Caco-2 (cell line): ENCODE results near the gene ZRANB1. TPM values are rescaled to one million over a fixed set of nuclear protein-coding genes. Genes with fewer than 3 reads are reported as not detected.

ENCODE experiments used
- BruUV-seq: library from RNA; stranded (reverse); fragments of 400-500 nt; replicated peaks from 2 replicates; lab custom pipeline; 2021; lab: Mats Ljungman, UMichigan
- CTCF ChIA-PET: fragments of 300-600 bp; sonication (Branson Sonifier 250); formaldehyde crosslinking; loops from one replicate; lab custom pipeline; 2022; ENCODE audit warnings: antibody characterized with exemption; lab: Charles Lee
- POLR2A ChIA-PET: fragments of 300-600 bp; sonication (Branson Sonifier 250); formaldehyde crosslinking; loops from one replicate; lab custom pipeline; 2022; ENCODE audit warnings: antibody characterized with exemption; lab: Charles Lee
- DNase-seq, 2 experiments: peaks; one replicate each; pipeline versions ENCODE4 v3.0.0 to v3.0.0-alpha.2; 2020 to 2022
- H3K27me3 ChIP-seq: replicated peaks from 2 replicates; pipeline ENCODE4 v1.6.0; 2011; ENCODE audit warnings: low read length; ENCODE audit not compliant: control insufficient read depth, insufficient read depth
- H3K36me3 ChIP-seq: 2 replicates; pipeline ENCODE4 v1.5.1; 2011; ENCODE audit warnings: low read length; ENCODE audit not compliant: control insufficient read depth, insufficient read depth
- H3K4me1 ChIP-seq: fragments of 250-450 bp; sonication (Bioruptor Pico); 2 replicates; pipeline ENCODE4 v1.5.1; 2020; ENCODE audit warnings: mild to moderate bottlenecking
- H3K4me3 ChIP-seq: 2 replicates; pipeline ENCODE4 v1.5.1; 2011; ENCODE audit warnings: low read depth, mild to moderate bottlenecking, control low read depth, low read length
- H3K9me3 ChIP-seq: fragments of 250-450 bp; sonication (Bioruptor Pico); 2 replicates; pipeline ENCODE4 v1.5.1; 2020; ENCODE audit warnings: mild to moderate bottlenecking, moderate library complexity
- H3K27ac Mint-ChIP-seq: one replicate; pipeline ENCODE4 v1.8.0; 2022; ENCODE audit warnings: mixed read lengths; ENCODE audit not compliant: unreplicated experiment
- H3K27me3 Mint-ChIP-seq: one replicate; pipeline ENCODE4 v1.8.0; 2022; ENCODE audit warnings: mixed read lengths; ENCODE audit not compliant: insufficient read depth, unreplicated experiment
- H3K36me3 Mint-ChIP-seq: one replicate; pipeline ENCODE4 v1.8.0; 2022; ENCODE audit warnings: mild to moderate bottlenecking, mixed read lengths; ENCODE audit not compliant: insufficient read depth, unreplicated experiment
- H3K4me1 Mint-ChIP-seq: one replicate; pipeline ENCODE4 v1.8.0; 2022; ENCODE audit warnings: low read depth, mixed read lengths; ENCODE audit not compliant: unreplicated experiment
- H3K4me3 Mint-ChIP-seq: one replicate; pipeline ENCODE4 v1.8.0; 2022; ENCODE audit warnings: mild to moderate bottlenecking, moderate library complexity, mixed read lengths; ENCODE audit not compliant: unreplicated experiment
- H3K9me3 Mint-ChIP-seq: one replicate; pipeline ENCODE4 v1.8.0; 2022; ENCODE audit warnings: mixed read lengths; ENCODE audit not compliant: unreplicated experiment
- CTCF ChIP-seq, 2 experiments: fragments of 200-600 bp in 1 of 2; IDR thresholded peaks; 1 replicate in 1 of 2; 2 replicates in 1 of 2; pipeline versions ENCODE4 v1.5.1 to v1.8.0; 2011 to 2022; ENCODE audit warnings: antibody characterized with exemption in 1 of 2, control low read depth in 1 of 2, inconsistent platforms in 1 of 2, low read depth in 1 of 2, low read length in 1 of 2, mild to moderate bottlenecking in 1 of 2, moderate library complexity in 1 of 2; ENCODE audit not compliant: insufficient read depth in 1 of 2, severe bottlenecking in 1 of 2, unreplicated experiment in 1 of 2
- intact Hi-C: fragments of 100-400 bp; cut with micrococcal nuclease; formaldehyde crosslinking; loops from one replicate; pipeline ENCODE4 v1.10.0; 2022; ENCODE audit not compliant: unreplicated experiment
- total RNA-seq: library from RNA; stranded (reverse); gene quantifications from 2 replicates; pipeline ENCODE4 v1.2.3, GENCODE V29; 2022

The ZRANB1 gene
- total RNA-seq, 1 experiment from 2014 or later = 24.6 TPM

GRCh38 chr10:124983321-124983720 is 41.4 kb downstream of the ZRANB1 start:
- no peak for TF ChIP-seq CTCF (IDR thresholded peaks at IDR 0.05; ENCODE audit: insufficient read depth in 1 of 2, low read depth in 1 of 2, low read length in 1 of 2, severe bottlenecking in 1 of 2, unreplicated experiment in 1 of 2)
- Mint-ChIP-seq H3K27me3 (no peaks in the 10 kb centered on the region), H3K9me3 (no peaks in the 10 kb centered on the region), H3K36me3 (peaks cover 77% of the 10 kb centered on the region), H3K27ac (no peak overlapping the region), H3K4me1 (peaks cover 6% of the 10 kb centered on the region), H3K4me3 (no peak overlapping the region)
- no peaks in the 10 kb centered on the region for H3K9me3 ChIP-seq
- H3K4me3 ChIP-seq = no peak overlapping the region
- no peak for DNase-seq
- no peaks in the 10 kb centered on the region for H3K4me1 ChIP-seq
- H3K27me3 ChIP-seq = no peaks in the 10 kb centered on the region
- ChIA-PET CTCF (no interaction called here), POLR2A (no interaction called here)
- peaks cover 1% of the 10 kb centered on the region; the same call in 1 of the 2 replicates for H3K36me3 ChIP-seq
- BruUV-seq = no TSS peak
- intact Hi-C loops = no loop called here

GRCh38 chr10:124984376-124984775 is 42.5 kb downstream of the ZRANB1 start:
- no peaks in the 10 kb centered on the region for H3K27me3 ChIP-seq
- DNase-seq = no peak
- POLR2A ChIA-PET = no interaction called here
- CTCF ChIA-PET = no interaction called here
- no peaks in the 10 kb centered on the region for H3K27me3 Mint-ChIP-seq
- H3K36me3 Mint-ChIP-seq = peaks cover 87% of the 10 kb centered on the region
- H3K4me1 Mint-ChIP-seq = peaks cover 6% of the 10 kb centered on the region
- no peaks in the 10 kb centered on the region for H3K9me3 Mint-ChIP-seq
- no peak overlapping the region for H3K4me3 Mint-ChIP-seq
- BruUV-seq = no TSS peak
- H3K36me3 ChIP-seq = peaks cover 1% of the 10 kb centered on the region; the same call in 1 of the 2 replicates
- H3K27ac Mint-ChIP-seq = no peak overlapping the region
- no peak overlapping the region for H3K4me3 ChIP-seq
- intact Hi-C loops = no loop called here
- no peaks in the 10 kb centered on the region for H3K9me3 ChIP-seq
- no peak for TF ChIP-seq CTCF (IDR thresholded peaks at IDR 0.05; ENCODE audit: insufficient read depth in 1 of 2, low read depth in 1 of 2, low read length in 1 of 2, severe bottlenecking in 1 of 2, unreplicated experiment in 1 of 2)
- H3K4me1 ChIP-seq = no peaks in the 10 kb centered on the region

- TF ChIP-seq CTCF (IDR thresholded peaks at IDR 0.05; ENCODE audit: insufficient read depth in 1 of 2, low read depth in 1 of 2, low read length in 1 of 2, severe bottlenecking in 1 of 2, unreplicated experiment in 1 of 2) = no peak
- Mint-ChIP-seq H3K27me3 (no peaks in the 10 kb centered on the region), H3K4me3 (no peak overlapping the region), H3K9me3 (no peaks in the 10 kb centered on the region), H3K36me3 (peaks cover 92% of the 10 kb centered on the region), H3K27ac (no peak overlapping the region), H3K4me1 (peaks cover 6% of the 10 kb centered on the region)
- TSS peak; percentile 34 for BruUV-seq
- no peaks in the 10 kb centered on the region for H3K27me3 ChIP-seq
- peaks cover 2% of the 10 kb centered on the region; the same call in 1 of the 2 replicates for H3K36me3 ChIP-seq
- no peaks in the 10 kb centered on the region for H3K9me3 ChIP-seq
- CTCF ChIA-PET = no interaction called here
- H3K4me1 ChIP-seq = no peaks in the 10 kb centered on the region
- POLR2A ChIA-PET = no interaction called here
- DNase-seq = no peak
- H3K4me3 ChIP-seq = no peak overlapping the region
- intact Hi-C loops = no loop called here
These were observed 43.2 kb downstream of the ZRANB1 start for GRCh38 chr10:124985162-124985561.
